GM12878 (cell line): ENCODE results near the gene AHCYL2. TPM values are rescaled to one million over a fixed set of nuclear protein-coding genes. Genes with fewer than 3 reads are reported as not detected.

ENCODE experiments used
- ATAC-seq: fragments of 200-7000 bp; cut with Tn5 transposase; 3 replicates; pipeline ENCODE4 v1.9.1; 2020; ENCODE audit warnings: mild to moderate bottlenecking, moderate library complexity
- BruUV-seq: library from RNA; stranded (reverse); fragments of 400-500 nt; replicated peaks from 2 replicates; lab custom pipeline; 2021; lab: Mats Ljungman, UMichigan
- CTCF ChIA-PET: fragments of 300-600 bp; sonication (Branson Sonifier 250); formaldehyde crosslinking; extraction: SDS; loops from one replicate; lab custom pipeline; 2021; ENCODE audit warnings: inconsistent platforms; lab: Yijun Ruan, JAX
- POLR2A ChIA-PET: fragments of 350-600 bp; formaldehyde crosslinking; extraction: SDS; loops from one replicate; lab custom pipeline; 2021; ENCODE audit warnings: inconsistent platforms; lab: Charles Lee
- RAD21 ChIA-PET: fragments of 300-600 bp; sonication (Branson Sonifier 250); formaldehyde crosslinking; loops from one replicate; lab custom pipeline; 2023; ENCODE audit warnings: antibody characterized with exemption; ENCODE audit not compliant: unreplicated experiment; lab: Charles Lee
- SMC1A ChIA-PET: fragments of 300-600 bp; sonication (Branson Sonifier 250); formaldehyde crosslinking; loops from one replicate; lab custom pipeline; 2023; ENCODE audit not compliant: unreplicated experiment, uncharacterized antibody; lab: Charles Lee
- DNase-seq: peaks from one replicate; pipeline ENCODE4 v3.0.0-alpha.2; 2011; ENCODE audit warnings: low read depth, low spot score
- FAIRE-seq: peaks from 3 replicates; lab custom pipeline; 2011; peaks lifted over from hg19 to GRCh38; lab: Jason Lieb, UNC
- H2AFZ ChIP-seq: 2 replicates; pipeline ENCODE4 v1.6.0; 2011; ENCODE audit warnings: low read depth, low read length, control low read depth; ENCODE audit not compliant: control insufficient read depth
- H3K27ac ChIP-seq: 2 replicates; pipeline ENCODE4 v1.5.1; 2011; ENCODE audit warnings: control low read depth; ENCODE audit not compliant: control insufficient read depth, insufficient read depth
- H3K27me3 ChIP-seq, 2 experiments: replicated peaks in 1 of 2; 2 replicates each; pipeline versions ENCODE4 v1.6.0 to v1.6.1; 2011; ENCODE audit warnings: low read length in 1 of 2; ENCODE audit not compliant: control insufficient read depth in 2 of 2, insufficient read depth in 2 of 2
- H3K36me3 ChIP-seq, 2 experiments: 2 replicates each; pipeline ENCODE4 v1.5.1; 2011; ENCODE audit warnings: low read length in 1 of 2; ENCODE audit not compliant: control insufficient read depth in 2 of 2, insufficient read depth in 2 of 2
- H3K4me1 ChIP-seq: 2 replicates; pipeline ENCODE4 v1.6.1; 2011; ENCODE audit warnings: mild to moderate bottlenecking, low read length, moderate library complexity, mixed read lengths; ENCODE audit not compliant: control insufficient read depth, insufficient read depth
- H3K4me2 ChIP-seq: 2 replicates; pipeline ENCODE4 v1.6.0; 2011; ENCODE audit warnings: control low read depth; ENCODE audit not compliant: control insufficient read depth, insufficient read depth
- H3K4me3 ChIP-seq: fragments of 200-600 bp; sonication (generic); 2 replicates; pipeline ENCODE4 v1.5.1; 2016
- H3K79me2 ChIP-seq: 2 replicates; pipeline ENCODE4 v1.6.0; 2011; ENCODE audit warnings: low read length; ENCODE audit not compliant: control insufficient read depth, insufficient read depth
- H3K9ac ChIP-seq: 2 replicates; pipeline ENCODE4 v1.8.0; 2011; ENCODE audit warnings: low read length, control low read depth, mixed read lengths; ENCODE audit not compliant: control insufficient read depth, insufficient read depth
- H3K9me3 ChIP-seq: replicated peaks from 3 replicates; pipeline ENCODE4 v1.5.1; 2011; ENCODE audit warnings: mild to moderate bottlenecking, low read length; ENCODE audit not compliant: control insufficient read depth, insufficient read depth
- H4K20me1 ChIP-seq: 2 replicates; pipeline ENCODE4 v1.6.0; 2011; ENCODE audit not compliant: control insufficient read depth, insufficient read depth
- ATF7 ChIP-seq: fragments of 450-650 bp; IDR thresholded peaks from 2 replicates; pipeline ENCODE4 v1.6.1; 2016; ENCODE audit warnings: low read depth, mild to moderate bottlenecking
- ELK1 ChIP-seq: IDR thresholded peaks from 2 replicates; pipeline ENCODE4 v1.6.1; 2012; ENCODE audit warnings: low read depth, low read length, improper control_type of control experiment
- NKRF ChIP-seq: fragments of 450-650 bp; conservative IDR thresholded peaks from 2 replicates; pipeline ENCODE4 v1.6.1; 2017; ENCODE audit warnings: mild to moderate bottlenecking, moderate library complexity
- RFX5 ChIP-seq: IDR thresholded peaks from 2 replicates; pipeline ENCODE4 v1.6.1; 2011; ENCODE audit warnings: low read depth, low read length, improper control_type of control experiment
- WGBS: methylation state at CpG from one replicate; pipeline ENCODE4 v1.1.6; 2016; ENCODE audit warnings: low lambda C conversion rate; ENCODE audit not compliant: insufficient replicate concordance, insufficient coverage; ENCODE audit errors: missing lambda C conversion rate; 5-methylcytosine and 5-hydroxymethylcytosine counted together
- in situ Hi-C: fragments of 300-500 bp; cut with MboI; formaldehyde crosslinking; loops from 9 replicates; pipeline ENCODE4 v1.14.3; 2018; ENCODE audit warnings: mixed read lengths
- intact Hi-C: fragments of 100-400 bp; cut with micrococcal nuclease; formaldehyde crosslinking; loops from one replicate; pipeline ENCODE4 v1.14.2; 2022; ENCODE audit not compliant: unreplicated experiment
- polyA plus RNA-seq, 11 experiments: library from polyadenylated mRNA; depleted of rRNA in 4 of 11; unstranded in 6 of 11; stranded (reverse) in 5 of 11; fragments of >200 nt; fragmentation: Nextera tagmentation in 4 of 11; fragmentation: Illumina TruSeq in 1 of 11; extraction: Ambion mirVana in 4 of 11; extraction: Trizol in 1 of 11; gene quantifications; 1 replicate in 1 of 11; 2 replicates in 10 of 11; pipeline versions ENCODE4 v1.2.1 to v1.2.3, GENCODE V29; 2011 to 2016; ENCODE audit warnings: inconsistent platforms in 2 of 11, missing spikeins in 2 of 11, low read depth in 1 of 11
- total RNA-seq, 4 experiments: library from RNA; depleted of rRNA in 3 of 4; stranded (reverse); fragments of >200 nt in 3 of 4; fragmentation: Illumina TruSeq in 1 of 4; extraction: Trizol in 1 of 4; gene quantifications; 2 replicates each; pipeline versions ENCODE4 v1.2.1 to v1.2.3, GENCODE V29; 2013 to 2021
- TF ChIP-seq, protein P1 (sequence below): fragments of 450-650 bp; IDR thresholded peaks from 2 replicates; pipeline ENCODE4 v1.6.1; 2016; ENCODE audit warnings: mild to moderate bottlenecking, moderate library complexity, borderline replicate concordance

AHCYL2 gene
- total and polyA plus RNA-seq, 10 of the 15 experiments (the other 5 are each of a cell fraction or from before 2014, with no cell fraction given): 1.7 to 29.1 (median 5.4) TPM

DNA sequence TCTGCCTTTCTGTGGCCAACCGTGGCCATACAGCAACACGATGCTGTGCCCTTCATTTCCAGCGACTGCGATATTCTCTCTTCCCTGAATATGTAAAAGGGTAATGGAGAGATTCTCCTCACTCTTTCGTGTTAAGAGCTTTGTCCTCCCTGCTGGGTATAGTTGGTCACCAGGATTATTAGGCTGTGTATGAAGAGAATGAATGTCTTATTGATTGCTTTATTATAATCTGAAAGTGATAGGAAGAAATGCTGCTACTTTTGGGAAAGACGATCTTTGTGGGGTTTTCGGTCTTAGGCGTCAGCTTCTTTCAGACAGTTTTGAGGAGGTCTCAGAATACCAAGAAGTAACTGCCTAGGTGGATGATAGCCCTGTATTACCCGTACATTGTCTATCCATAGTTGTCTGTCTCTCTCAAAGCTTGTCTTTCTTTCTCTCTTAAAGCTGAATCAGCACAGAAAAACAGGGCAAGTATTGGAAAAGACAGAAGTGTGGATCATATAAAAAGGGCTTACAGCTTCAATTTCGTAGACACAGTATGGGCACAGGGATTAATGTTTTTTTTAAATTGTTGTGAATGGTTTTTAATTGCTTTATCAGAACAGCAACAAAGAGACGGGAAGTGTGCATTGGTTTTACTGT lies 1.2 kb downstream of the AHCYL2 start (continued):
- TF ChIP-seq NKRF: no peak

- Histone ChIP-seq H3K27me3 (no peaks in the 10 kb centered on the region), H3K4me1 (peaks cover 8% of the 10 kb centered on the region; the same call in 1 of the 2 replicates), H3K79me2 (no peaks in the 10 kb centered on the region; the same call in 1 of the 2 replicates), H3K36me3 (no peaks in the 10 kb centered on the region), H3K27ac (no peak overlapping the region), H2AFZ (no peak overlapping the region), H3K4me3 (no peak overlapping the region), H4K20me1 (no peaks in the 10 kb centered on the region), H3K9ac (no peak overlapping the region), H3K4me2 (no peak overlapping the region), H3K9me3 (no peaks in the 10 kb centered on the region)
- SMC1A ChIA-PET: interaction anchor here (0.7 to 3.5 kb wide), 8 partner anchors 9 to 687 kb away, joined by 3 to 29 read pairs (median 5); no protein-coding TSS in a partner anchor
- RAD21 ChIA-PET: interaction anchor here (0.6 to 1.3 kb wide), 5 partner anchors 9 to 117 kb away, joined by 3 to 4 read pairs (median 3); no protein-coding TSS in a partner anchor
- intact Hi-C loops (loop anchor here (10.0 kb wide), 1 partner anchor 387 kb away; the partner anchor contains the start of gene NRF1), in situ Hi-C loops (no loop called here)
- DNase-seq (no peak), ATAC-seq (no peak), FAIRE-seq (no peak)
- no peak for TF ChIP-seq ELK1
- no peak for TF ChIP-seq RFX5
- TF ChIP-seq, protein P1, sequence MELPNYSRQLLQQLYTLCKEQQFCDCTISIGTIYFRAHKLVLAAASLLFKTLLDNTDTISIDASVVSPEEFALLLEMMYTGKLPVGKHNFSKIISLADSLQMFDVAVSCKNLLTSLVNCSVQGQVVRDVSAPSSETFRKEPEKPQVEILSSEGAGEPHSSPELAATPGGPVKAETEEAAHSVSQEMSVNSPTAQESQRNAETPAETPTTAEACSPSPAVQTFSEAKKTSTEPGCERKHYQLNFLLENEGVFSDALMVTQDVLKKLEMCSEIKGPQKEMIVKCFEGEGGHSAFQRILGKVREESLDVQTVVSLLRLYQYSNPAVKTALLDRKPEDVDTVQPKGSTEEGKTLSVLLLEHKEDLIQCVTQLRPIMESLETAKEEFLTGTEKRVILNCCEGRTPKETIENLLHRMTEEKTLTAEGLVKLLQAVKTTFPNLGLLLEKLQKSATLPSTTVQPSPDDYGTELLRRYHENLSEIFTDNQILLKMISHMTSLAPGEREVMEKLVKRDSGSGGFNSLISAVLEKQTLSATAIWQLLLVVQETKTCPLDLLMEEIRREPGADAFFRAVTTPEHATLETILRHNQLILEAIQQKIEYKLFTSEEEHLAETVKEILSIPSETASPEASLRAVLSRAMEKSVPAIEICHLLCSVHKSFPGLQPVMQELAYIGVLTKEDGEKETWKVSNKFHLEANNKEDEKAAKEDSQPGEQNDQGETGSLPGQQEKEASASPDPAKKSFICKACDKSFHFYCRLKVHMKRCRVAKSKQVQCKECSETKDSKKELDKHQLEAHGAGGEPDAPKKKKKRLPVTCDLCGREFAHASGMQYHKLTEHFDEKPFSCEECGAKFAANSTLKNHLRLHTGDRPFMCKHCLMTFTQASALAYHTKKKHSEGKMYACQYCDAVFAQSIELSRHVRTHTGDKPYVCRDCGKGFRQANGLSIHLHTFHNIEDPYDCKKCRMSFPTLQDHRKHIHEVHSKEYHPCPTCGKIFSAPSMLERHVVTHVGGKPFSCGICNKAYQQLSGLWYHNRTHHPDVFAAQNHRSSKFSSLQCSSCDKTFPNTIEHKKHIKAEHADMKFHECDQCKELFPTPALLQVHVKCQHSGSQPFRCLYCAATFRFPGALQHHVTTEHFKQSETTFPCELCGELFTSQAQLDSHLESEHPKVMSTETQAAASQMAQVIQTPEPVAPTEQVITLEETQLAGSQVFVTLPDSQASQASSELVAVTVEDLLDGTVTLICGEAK: no peak
- TF ChIP-seq ATF7: no peak
- WGBS: 93% methylated on average over 4 of the region's 4 CpGs
- POLR2A ChIA-PET: interaction anchor here (0.7 kb wide), 2 partner anchors 537 to 1621 kb away, joined by 6 to 7 read pairs; no protein-coding TSS in a partner anchor
- no TSS peak for BruUV-seq
- CTCF ChIA-PET: interaction anchor here (0.6 to 6.9 kb wide), 10 partner anchors 9 to 1519 kb away, joined by 3 to 55 read pairs (median 4); no protein-coding TSS in a partner anchor
These were observed 3.1 kb downstream of the AHCYL2 start for GRCh38 chr7:129227646-129228578.
